IMR-90 (cell line): Measurements from ENCODE around the gene RPS6KA6. TPM values are rescaled to one million over a fixed set of nuclear protein-coding genes. Genes with fewer than 3 reads are reported as not detected.

Experiments used
- ATAC-seq: fragments of 200-7000 bp; cut with Tn5 transposase; 2 replicates; pipeline ENCODE4 v1.9.1; 2020; ENCODE audit warnings: low read depth, mild to moderate bottlenecking, moderate library complexity
- BruUV-seq: library from RNA; stranded (reverse); fragments of 400-500 nt; replicated peaks from 2 replicates; lab custom pipeline; 2021; lab: Mats Ljungman, UMichigan
- CTCF ChIA-PET: fragments of 300-600 bp; formaldehyde crosslinking; extraction: SDS; loops from one replicate; lab custom pipeline; 2021; ENCODE audit warnings: antibody characterized with exemption; lab: Yijun Ruan, JAX
- POLR2A ChIA-PET: fragments of 300-600 bp; sonication (Branson Sonifier 250); formaldehyde crosslinking; loops from one replicate; lab custom pipeline; 2022; ENCODE audit warnings: antibody characterized with exemption; ENCODE audit not compliant: unreplicated experiment; lab: Charles Lee
- DNase-seq: peaks from one replicate; pipeline ENCODE4 v3.0.0; 2013
- H2AFZ ChIP-seq: replicated peaks from 2 replicates; pipeline ENCODE3; 2013; ENCODE audit warnings: low read length, mild to moderate bottlenecking; ENCODE audit not compliant: poor library complexity
- H2AK5ac ChIP-seq: 2 replicates; pipeline ENCODE4 v1.6.1; 2013; ENCODE audit warnings: low read depth, low read length, inconsistent platforms
- H2AK9ac ChIP-seq: replicated peaks from 2 replicates; pipeline ENCODE3; 2013; ENCODE audit warnings: mild to moderate bottlenecking, low read depth, low read length, moderate library complexity; ENCODE audit not compliant: poor library complexity
- H2BK120ac ChIP-seq: 2 replicates; pipeline ENCODE4 v1.6.1; 2013; ENCODE audit warnings: low read depth, low read length, inconsistent platforms
- H2BK15ac ChIP-seq: 3 replicates; pipeline ENCODE4 v1.6.1; 2013; ENCODE audit warnings: low read depth, low read length, inconsistent platforms
- H2BK20ac ChIP-seq: 2 replicates; pipeline ENCODE4 v1.6.1; 2013; ENCODE audit warnings: low read depth, mild to moderate bottlenecking, inconsistent platforms, low read length, moderate library complexity
- H2BK5ac ChIP-seq: 2 replicates; pipeline ENCODE4 v1.6.1; 2013; ENCODE audit warnings: mild to moderate bottlenecking, low read depth, low read length, inconsistent platforms; ENCODE audit not compliant: poor library complexity, severe bottlenecking
- H3K14ac ChIP-seq: replicated peaks from 2 replicates; pipeline ENCODE4 v1.6.1; 2013; ENCODE audit warnings: low read depth, low read length, inconsistent platforms
- H3K18ac ChIP-seq: 2 replicates; pipeline ENCODE4 v1.6.1; 2013; ENCODE audit warnings: low read depth, low read length, control low read depth
- H3K23ac ChIP-seq: 2 replicates; pipeline ENCODE4 v1.6.1; 2013; ENCODE audit warnings: low read depth, low read length, inconsistent platforms
- H3K27ac ChIP-seq: 2 replicates; pipeline ENCODE4 v1.5.1; 2013; ENCODE audit warnings: mild to moderate bottlenecking, control low read depth, low read length; ENCODE audit not compliant: insufficient read depth
- H3K27me3 ChIP-seq: 2 replicates; pipeline ENCODE4 v1.6.1; 2013; ENCODE audit warnings: low read length; ENCODE audit not compliant: control insufficient read depth, insufficient read depth
- H3K36me3 ChIP-seq: 2 replicates; pipeline ENCODE4 v1.6.1; 2013; ENCODE audit warnings: low read length, mixed read lengths; ENCODE audit not compliant: control insufficient read depth, insufficient read depth
- H3K4ac ChIP-seq: 2 replicates; pipeline ENCODE4 v1.6.1; 2013; ENCODE audit warnings: low read depth, low read length, inconsistent platforms
- H3K4me1 ChIP-seq: 2 replicates; pipeline ENCODE4 v1.6.1; 2013; ENCODE audit warnings: low read length, mixed read lengths; ENCODE audit not compliant: control insufficient read depth, insufficient read depth
- H3K4me2 ChIP-seq: 2 replicates; pipeline ENCODE4 v1.6.1; 2013; ENCODE audit warnings: low read depth, mild to moderate bottlenecking, control low read depth, low read length, moderate library complexity
- H3K4me3 ChIP-seq: 2 replicates; pipeline ENCODE4 v1.5.1; 2013; ENCODE audit warnings: low read depth, mild to moderate bottlenecking, control low read depth, low read length, moderate library complexity; ENCODE audit not compliant: insufficient read depth
- H3K56ac ChIP-seq: 2 replicates; pipeline ENCODE4 v1.6.1; 2013; ENCODE audit warnings: low read length, inconsistent platforms; ENCODE audit not compliant: insufficient read depth; ENCODE audit errors: extremely low read depth
- H3K79me1 ChIP-seq, 2 experiments: 2 replicates each; pipeline ENCODE4 v1.6.1; 2013; ENCODE audit warnings: low read length in 2 of 2, inconsistent platforms in 1 of 2, low read depth in 1 of 2
- H3K9ac ChIP-seq: 2 replicates; pipeline ENCODE4 v1.6.1; 2013; ENCODE audit warnings: low read depth, low read length, control low read depth
- H3K9me1 ChIP-seq: 2 replicates; pipeline ENCODE4 v1.6.1; 2013; ENCODE audit warnings: low read length, inconsistent platforms; ENCODE audit not compliant: insufficient read depth
- H3K9me3 ChIP-seq: 2 replicates; pipeline ENCODE4 v1.6.1; 2013; ENCODE audit warnings: low read length; ENCODE audit not compliant: control insufficient read depth, insufficient read depth
- H4K20me1 ChIP-seq: 2 replicates; pipeline ENCODE4 v1.6.1; 2013; ENCODE audit warnings: low read length, inconsistent platforms; ENCODE audit not compliant: insufficient read depth
- H4K5ac ChIP-seq: 2 replicates; pipeline ENCODE4 v1.6.1; 2013; ENCODE audit warnings: mild to moderate bottlenecking, low read depth, low read length, control low read depth
- H4K8ac ChIP-seq, 2 experiments: 2 replicates each; pipeline ENCODE4 v1.6.1; 2013; ENCODE audit warnings: low read depth in 2 of 2, low read length in 2 of 2, control low read depth in 1 of 2, inconsistent platforms in 1 of 2
- H4K91ac ChIP-seq: 2 replicates; pipeline ENCODE4 v1.6.1; 2013; ENCODE audit warnings: low read depth, low read length, inconsistent platforms; ENCODE audit not compliant: insufficient read depth
- BHLHE40 ChIP-seq: fragments of 150-350 bp; IDR thresholded peaks from 2 replicates; pipeline ENCODE4 v1.6.1; 2016; ENCODE audit warnings: mild to moderate bottlenecking, low read depth, low read length
- CEBPB ChIP-seq: IDR thresholded peaks from 2 replicates; pipeline ENCODE4 v1.6.1; 2012; ENCODE audit warnings: low read depth, low read length, improper control_type of control experiment
- CHD1 ChIP-seq: IDR thresholded peaks from 2 replicates; pipeline ENCODE4 v1.6.1; 2012; ENCODE audit warnings: low read depth, low read length, improper control_type of control experiment
- FOS ChIP-seq: fragments of 150-350 bp; IDR thresholded peaks from 2 replicates; pipeline ENCODE4 v1.6.1; 2016; ENCODE audit warnings: low read depth, low read length
- MAZ ChIP-seq: IDR thresholded peaks from 2 replicates; pipeline ENCODE4 v1.6.1; 2012; ENCODE audit warnings: low read depth, mild to moderate bottlenecking, low read length, improper control_type of control experiment, moderate library complexity, borderline replicate concordance
- NFE2L2 ChIP-seq: fragments of 150-350 bp; IDR thresholded peaks from 2 replicates; pipeline ENCODE4 v1.6.1; 2016; ENCODE audit warnings: low read depth, mild to moderate bottlenecking, low read length
- POLR2A ChIP-seq: IDR thresholded peaks from 2 replicates; pipeline ENCODE4 v1.6.1; 2012; ENCODE audit warnings: mild to moderate bottlenecking, low read depth, low read length
- RAD21 ChIP-seq: IDR thresholded peaks from 2 replicates; pipeline ENCODE4 v1.6.1; 2012; ENCODE audit warnings: low read length, improper control_type of control experiment
- RCOR1 ChIP-seq: IDR thresholded peaks from 2 replicates; pipeline ENCODE4 v1.6.1; 2012; ENCODE audit warnings: mild to moderate bottlenecking, low read length, improper control_type of control experiment; ENCODE audit not compliant: insufficient replicate concordance
- RFX5 ChIP-seq: IDR thresholded peaks from 2 replicates; pipeline ENCODE4 v1.8.0; 2012; ENCODE audit warnings: low read depth, mild to moderate bottlenecking, low read length, moderate library complexity
- SMC3 ChIP-seq: fragments of 150-350 bp; IDR thresholded peaks from 2 replicates; pipeline ENCODE4 v1.6.1; 2016; ENCODE audit warnings: low read depth, mild to moderate bottlenecking, antibody characterized with exemption, low read length, moderate library complexity
- WGBS, 2 experiments: methylation state at CpG; one replicate each; pipeline versions ENCODE4 v1.1.5 to v1.1.7; 2013; ENCODE audit warnings: missing lambda C conversion rate in 2 of 2; ENCODE audit not compliant: insufficient read length in 1 of 2; ENCODE audit errors: extremely low coverage in 2 of 2; 5-methylcytosine and 5-hydroxymethylcytosine counted together
- dilution Hi-C: fragments of 300-500 bp; cut with HindIII; formaldehyde crosslinking; loops from one replicate; pipeline ENCODE4 v1.14.3; 2018; ENCODE audit warnings: low sequenced_read_pairs; ENCODE audit not compliant: unreplicated experiment
- in situ Hi-C: fragments of 300-500 bp; cut with MboI; formaldehyde crosslinking; loops from 3 replicates; pipeline ENCODE4 v1.14.3; 2019; ENCODE audit warnings: low sequenced_read_pairs, inconsistent platforms, mixed read lengths
- intact Hi-C: fragments of 100-400 bp; cut with micrococcal nuclease; formaldehyde crosslinking; loops from 2 replicates; pipeline ENCODE4 v1.10.0; 2022
- polyA plus RNA-seq, 3 experiments: library from polyadenylated mRNA; depleted of rRNA; stranded (reverse); fragments of >200 nt; gene quantifications; 2 replicates each; pipeline ENCODE4 v1.2.3, GENCODE V29; 2012; ENCODE audit warnings: low replicate concordance in 1 of 3
- total RNA-seq: library from RNA; depleted of rRNA; stranded (reverse); fragments of >200 nt; gene quantifications from 2 replicates; pipeline ENCODE4 v1.2.3, GENCODE V29; 2012
- TF ChIP-seq, protein P1 (sequence below): conservative IDR thresholded peaks from 2 replicates; pipeline ENCODE4 v1.5.1; 2012; ENCODE audit warnings: mild to moderate bottlenecking, low read depth, low read length, improper control_type of control experiment
- TF ChIP-seq, protein P2 (sequence below): fragments of 150-350 bp; IDR thresholded peaks from 2 replicates; pipeline ENCODE4 v1.6.1; 2016; ENCODE audit warnings: low read depth, mild to moderate bottlenecking, low read length, moderate library complexity, borderline replicate concordance

The RPS6KA6 gene
- total and polyA plus RNA-seq, 2 of the 4 experiments (the other 2 are of a cell fraction): 3.6 to 6.8 TPM

DNA sequence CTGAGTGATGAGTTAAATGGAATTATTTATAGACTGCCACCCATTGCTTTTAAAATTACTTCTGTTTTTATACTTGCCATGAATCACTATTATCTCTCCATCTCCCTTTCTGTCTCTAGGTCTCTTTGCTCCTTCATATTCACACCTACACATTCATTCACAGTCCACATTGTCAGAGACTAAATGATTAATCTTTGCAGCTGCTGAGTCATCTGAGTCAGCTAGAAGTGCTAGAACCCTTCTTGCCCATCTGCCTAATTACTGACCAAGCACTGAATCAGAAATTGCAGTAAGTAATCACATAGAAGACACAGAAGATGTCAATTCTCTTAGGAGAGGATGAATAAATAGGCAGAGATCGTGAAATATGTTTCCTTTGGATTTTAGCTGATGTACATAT lies 31.6 kb upstream of the RPS6KA6 start:
- no peaks in the 10 kb centered on the region for H3K9me3 ChIP-seq
- CTCF ChIA-PET: no interaction called here
- H3K4me3 ChIP-seq: no peak overlapping the region
- no peak overlapping the region for H2AK5ac ChIP-seq
- no peaks in the 10 kb centered on the region for H3K9me1 ChIP-seq
- H3K4me2 ChIP-seq: no peak overlapping the region
- BruUV-seq: no TSS peak
- no peak overlapping the region for H3K9ac ChIP-seq
- H2BK5ac ChIP-seq: no peak overlapping the region
- no peak for ATAC-seq
- no peak overlapping the region for H2AFZ ChIP-seq
- no peaks in the 10 kb centered on the region for H3K36me3 ChIP-seq
- no peak overlapping the region for H2BK120ac ChIP-seq
- no peaks in the 10 kb centered on the region for H3K27me3 ChIP-seq
- no peak overlapping the region for H3K14ac ChIP-seq
- POLR2A ChIA-PET: no interaction called here
- H2BK15ac ChIP-seq: no peak overlapping the region
- H3K18ac ChIP-seq: no peak overlapping the region
- no peaks in the 10 kb centered on the region for H3K79me1 ChIP-seq
- DNase-seq: no peak
- dilution Hi-C loops: no loop called here
- H4K5ac ChIP-seq: no peak overlapping the region
- no peak overlapping the region for H4K91ac ChIP-seq
- no peak overlapping the region for H2AK9ac ChIP-seq
- H3K4ac ChIP-seq: no peak overlapping the region
- no peaks in the 10 kb centered on the region for H4K20me1 ChIP-seq
- intact Hi-C loops: no loop called here
- WGBS, 2 experiments: no CpG with 5 or more reads among the region's 1 CpG
- no peak overlapping the region for H3K27ac ChIP-seq
- no peak overlapping the region for H3K56ac ChIP-seq
- TF ChIP-seq, protein P1, sequence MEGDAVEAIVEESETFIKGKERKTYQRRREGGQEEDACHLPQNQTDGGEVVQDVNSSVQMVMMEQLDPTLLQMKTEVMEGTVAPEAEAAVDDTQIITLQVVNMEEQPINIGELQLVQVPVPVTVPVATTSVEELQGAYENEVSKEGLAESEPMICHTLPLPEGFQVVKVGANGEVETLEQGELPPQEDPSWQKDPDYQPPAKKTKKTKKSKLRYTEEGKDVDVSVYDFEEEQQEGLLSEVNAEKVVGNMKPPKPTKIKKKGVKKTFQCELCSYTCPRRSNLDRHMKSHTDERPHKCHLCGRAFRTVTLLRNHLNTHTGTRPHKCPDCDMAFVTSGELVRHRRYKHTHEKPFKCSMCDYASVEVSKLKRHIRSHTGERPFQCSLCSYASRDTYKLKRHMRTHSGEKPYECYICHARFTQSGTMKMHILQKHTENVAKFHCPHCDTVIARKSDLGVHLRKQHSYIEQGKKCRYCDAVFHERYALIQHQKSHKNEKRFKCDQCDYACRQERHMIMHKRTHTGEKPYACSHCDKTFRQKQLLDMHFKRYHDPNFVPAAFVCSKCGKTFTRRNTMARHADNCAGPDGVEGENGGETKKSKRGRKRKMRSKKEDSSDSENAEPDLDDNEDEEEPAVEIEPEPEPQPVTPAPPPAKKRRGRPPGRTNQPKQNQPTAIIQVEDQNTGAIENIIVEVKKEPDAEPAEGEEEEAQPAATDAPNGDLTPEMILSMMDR: no peak
- TF ChIP-seq FOS (no peak), BHLHE40 (no peak), MAZ (no peak), CHD1 (no peak), POLR2A (no peak), RCOR1 (no peak), SMC3 (no peak), RAD21 (no peak), RFX5 (no peak), CEBPB (no peak), NFE2L2 (no peak)
- TF ChIP-seq, protein P2, sequence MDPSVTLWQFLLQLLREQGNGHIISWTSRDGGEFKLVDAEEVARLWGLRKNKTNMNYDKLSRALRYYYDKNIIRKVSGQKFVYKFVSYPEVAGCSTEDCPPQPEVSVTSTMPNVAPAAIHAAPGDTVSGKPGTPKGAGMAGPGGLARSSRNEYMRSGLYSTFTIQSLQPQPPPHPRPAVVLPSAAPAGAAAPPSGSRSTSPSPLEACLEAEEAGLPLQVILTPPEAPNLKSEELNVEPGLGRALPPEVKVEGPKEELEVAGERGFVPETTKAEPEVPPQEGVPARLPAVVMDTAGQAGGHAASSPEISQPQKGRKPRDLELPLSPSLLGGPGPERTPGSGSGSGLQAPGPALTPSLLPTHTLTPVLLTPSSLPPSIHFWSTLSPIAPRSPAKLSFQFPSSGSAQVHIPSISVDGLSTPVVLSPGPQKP: no peak
- no peak overlapping the region for H2BK20ac ChIP-seq
- no peaks in the 10 kb centered on the region for H3K4me1 ChIP-seq
- in situ Hi-C loops: no loop called here
- no peak overlapping the region for H4K8ac ChIP-seq
- H3K23ac ChIP-seq: no peak overlapping the region
